ENCODE results near the gene CCRL2.
"Not testable (repeated sequence)": the region's sequence is repeated elsewhere in the genome, so short reads cannot be mapped to it uniquely, and the experiment has no call there.

DNA sequence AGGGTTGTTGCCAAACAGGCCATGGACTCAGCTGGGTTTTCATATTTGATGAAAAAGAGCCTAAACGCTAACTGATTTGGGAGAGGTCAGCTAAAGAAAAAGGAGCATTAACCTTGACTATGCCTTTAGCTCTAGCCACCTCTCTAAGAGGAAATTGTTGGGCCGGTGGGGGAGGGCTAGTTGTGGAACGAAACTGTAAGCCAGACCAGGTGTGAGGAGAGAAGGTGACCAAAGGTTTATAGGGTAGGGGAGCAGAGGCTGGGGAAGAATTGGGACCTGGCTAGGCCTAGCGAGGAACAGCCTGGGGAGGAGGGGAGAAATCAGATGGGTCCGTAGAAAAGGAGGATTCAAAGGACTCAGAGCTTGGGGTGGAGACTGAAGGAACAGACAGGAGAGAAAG, 15.5 kb upstream of the CCRL2 start:
- TF ChIP-seq, protein P1, sequence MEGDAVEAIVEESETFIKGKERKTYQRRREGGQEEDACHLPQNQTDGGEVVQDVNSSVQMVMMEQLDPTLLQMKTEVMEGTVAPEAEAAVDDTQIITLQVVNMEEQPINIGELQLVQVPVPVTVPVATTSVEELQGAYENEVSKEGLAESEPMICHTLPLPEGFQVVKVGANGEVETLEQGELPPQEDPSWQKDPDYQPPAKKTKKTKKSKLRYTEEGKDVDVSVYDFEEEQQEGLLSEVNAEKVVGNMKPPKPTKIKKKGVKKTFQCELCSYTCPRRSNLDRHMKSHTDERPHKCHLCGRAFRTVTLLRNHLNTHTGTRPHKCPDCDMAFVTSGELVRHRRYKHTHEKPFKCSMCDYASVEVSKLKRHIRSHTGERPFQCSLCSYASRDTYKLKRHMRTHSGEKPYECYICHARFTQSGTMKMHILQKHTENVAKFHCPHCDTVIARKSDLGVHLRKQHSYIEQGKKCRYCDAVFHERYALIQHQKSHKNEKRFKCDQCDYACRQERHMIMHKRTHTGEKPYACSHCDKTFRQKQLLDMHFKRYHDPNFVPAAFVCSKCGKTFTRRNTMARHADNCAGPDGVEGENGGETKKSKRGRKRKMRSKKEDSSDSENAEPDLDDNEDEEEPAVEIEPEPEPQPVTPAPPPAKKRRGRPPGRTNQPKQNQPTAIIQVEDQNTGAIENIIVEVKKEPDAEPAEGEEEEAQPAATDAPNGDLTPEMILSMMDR (IDR thresholded peaks at IDR 0.05): not testable (repeated sequence)
- TF ChIP-seq EZH2 (IDR thresholded peaks at IDR 0.05; ENCODE audit: borderline replicate concordance, insufficient read depth, low read depth, low read length, poor library complexity, severe bottlenecking): not testable (repeated sequence)

Measured in B cell (primary cell).